Lower lobe of right lung (tissue), 2 donors: ENCODE results near the gene WASHC4. TPM values are rescaled to one million over a fixed set of nuclear protein-coding genes. Genes with fewer than 3 reads are reported as not detected.

ENCODE experiments used
- ATAC-seq, 2 donors: fragments of 200-7000 bp; cut with Tn5 transposase; one replicate each; pipeline ENCODE4 v1.9.1; 2020 to 2022; ENCODE audit warnings: mild to moderate bottlenecking in 2 of 2, moderate library complexity in 2 of 2
- DNase-seq: peaks from one replicate; pipeline ENCODE4 v3.0.0-alpha.2; 2020
- H3K27ac ChIP-seq: fragments of 200-600 bp; one replicate; pipeline ENCODE4 v1.8.0; 2022
- H3K27me3 ChIP-seq: fragments of 200-600 bp; one replicate; pipeline ENCODE4 v1.8.0; 2022; ENCODE audit warnings: low read depth
- H3K36me3 ChIP-seq: fragments of 200-600 bp; one replicate; pipeline ENCODE4 v1.8.0; 2022; ENCODE audit warnings: mild to moderate bottlenecking
- H3K4me1 ChIP-seq: fragments of 200-600 bp; one replicate; pipeline ENCODE4 v1.8.0; 2022
- H3K4me3 ChIP-seq: fragments of 200-600 bp; one replicate; pipeline ENCODE4 v1.8.0; 2022; ENCODE audit warnings: mild to moderate bottlenecking
- H3K9me3 ChIP-seq: fragments of 200-600 bp; one replicate; pipeline ENCODE4 v1.8.0; 2022
- CTCF ChIP-seq: fragments of 200-600 bp; IDR thresholded peaks from one replicate; pipeline ENCODE4 v1.8.0; 2022; ENCODE audit warnings: antibody characterized with exemption, mild to moderate bottlenecking
- intact Hi-C: fragments of 100-400 bp; cut with DNase I; formaldehyde crosslinking; loops from one replicate; pipeline ENCODE4 v1.11.0; 2022
- long read RNA-seq: library from polyadenylated mRNA; unstranded; transcript quantifications from one replicate; pipeline ENCODE4 v2.0.0, GENCODE V29; 2021
- total RNA-seq: library from RNA; stranded (reverse); fragmentation: NEBNext Ultra II Directional; extraction: Animal tissue kit (Norgen Biotek cat#: 25700); gene quantifications from one replicate; pipeline ENCODE4 v1.2.1, GENCODE V29; 2021
- donor health status: DM: no; HTN: yes; CAD: no; lungs with severe emphysema.

WASHC4 gene
- 68.9 TPM for total RNA-seq
- long read RNA-seq, full-length matches to known transcripts = 5 of 94 reads
- long read RNA-seq, partial matches to known transcripts = 69 of 94 reads
- long read RNA-seq, other reads (novel, unspliced or antisense) = 20 of 94 reads

- H3K4me3 ChIP-seq = peak within 1 kb of the TSS; percentile 89
- H3K27me3 ChIP-seq = no peaks in the 10 kb centered on the region
- ATAC-seq (peak; percentile 100), DNase-seq (peak; percentile 97)
- intact Hi-C loops = no loop called here
- H3K27ac ChIP-seq = peak within 1 kb of the TSS; percentile 98
- peaks cover 12% of the 10 kb centered on the region for H3K36me3 ChIP-seq
- no peak for TF ChIP-seq CTCF
- H3K9me3 ChIP-seq = no peaks in the 10 kb centered on the region
- peaks cover 41% of the 10 kb centered on the region for H3K4me1 ChIP-seq
Observed at GRCh38 chr12:105107494-105108371, at the start of gene WASHC4. Gene WASHC4 (plus strand): TSS chr12:105107731. CDS start chr12:105107801, 70 bp downstream.

- Histone ChIP-seq H3K4me3 (no peak overlapping the region), H3K27ac (no peak overlapping the region), H3K27me3 (no peaks in the 10 kb centered on the region), H3K9me3 (peaks cover 5% of the 10 kb centered on the region), H3K36me3 (peaks cover 9% of the 10 kb centered on the region), H3K4me1 (no peaks in the 10 kb centered on the region)
- ATAC-seq = no peak
- no peak for TF ChIP-seq CTCF
- no peak for DNase-seq
- intact Hi-C loops = no loop called here
Observed at GRCh38 chr12:105060715-105061378, 46.7 kb upstream of the WASHC4 start.

GRCh38 chr12:105064564-105065178 is 42.9 kb upstream of the WASHC4 start:
- Histone ChIP-seq H3K4me3 (no peak overlapping the region), H3K27me3 (no peaks in the 10 kb centered on the region), H3K4me1 (no peaks in the 10 kb centered on the region), H3K9me3 (no peaks in the 10 kb centered on the region), H3K36me3 (peaks cover 15% of the 10 kb centered on the region), H3K27ac (no peak overlapping the region)
- ATAC-seq (peak in 1 of 2 donors; percentile 26), DNase-seq (no peak)
- intact Hi-C loops = no loop called here
- TF ChIP-seq CTCF = no peak

GRCh38 chr12:105067511-105068031 is 40.0 kb upstream of the WASHC4 start:
- intact Hi-C loops = no loop called here
- H3K4me3 ChIP-seq = no peak overlapping the region
- ATAC-seq (no peak), DNase-seq (no peak)
- H3K27ac ChIP-seq = no peak overlapping the region
- no peaks in the 10 kb centered on the region for H3K27me3 ChIP-seq
- H3K4me1 ChIP-seq = no peaks in the 10 kb centered on the region
- no peak for TF ChIP-seq CTCF
- no peaks in the 10 kb centered on the region for H3K9me3 ChIP-seq
- peaks cover 9% of the 10 kb centered on the region for H3K36me3 ChIP-seq
